Nephron progenitor cell (in vitro differentiated cells): ENCODE data around the gene LTO1.
"Not testable (repeated sequence)": the region's sequence is repeated elsewhere in the genome, so short reads cannot be mapped to it uniquely, and the experiment has no call there.

Source experiments
- DNase-seq: peaks from one replicate; pipeline ENCODE4 v3.0.0; 2021
- H3K27ac Mint-ChIP-seq: 2 replicates; pipeline ENCODE4 v1.8.0; 2021; ENCODE audit warnings: mild to moderate bottlenecking, moderate library complexity, mixed read lengths
- H3K27me3 Mint-ChIP-seq: 2 replicates; pipeline ENCODE4 v1.8.0; 2021; ENCODE audit warnings: mild to moderate bottlenecking, low read depth, mixed read lengths; ENCODE audit not compliant: poor library complexity
- H3K36me3 Mint-ChIP-seq: 2 replicates; pipeline ENCODE4 v1.8.0; 2021; ENCODE audit warnings: low read depth, mixed read lengths
- H3K4me1 Mint-ChIP-seq: 2 replicates; pipeline ENCODE4 v1.8.0; 2021; ENCODE audit warnings: mixed read lengths
- H3K4me3 Mint-ChIP-seq: 2 replicates; pipeline ENCODE4 v1.8.0; 2021; ENCODE audit warnings: mild to moderate bottlenecking, moderate library complexity, mixed read lengths
- H3K9me3 Mint-ChIP-seq: 2 replicates; pipeline ENCODE4 v1.8.0; 2021; ENCODE audit warnings: mild to moderate bottlenecking, moderate library complexity, mixed read lengths
- TF ChIP-seq, protein P1 (sequence below): fragments of 200-600 bp; sonication (generic); IDR thresholded peaks from 2 replicates; pipeline ENCODE4 v1.5.0; 2021; ENCODE audit warnings: antibody characterized with exemption

The LTO1 gene

DNA sequence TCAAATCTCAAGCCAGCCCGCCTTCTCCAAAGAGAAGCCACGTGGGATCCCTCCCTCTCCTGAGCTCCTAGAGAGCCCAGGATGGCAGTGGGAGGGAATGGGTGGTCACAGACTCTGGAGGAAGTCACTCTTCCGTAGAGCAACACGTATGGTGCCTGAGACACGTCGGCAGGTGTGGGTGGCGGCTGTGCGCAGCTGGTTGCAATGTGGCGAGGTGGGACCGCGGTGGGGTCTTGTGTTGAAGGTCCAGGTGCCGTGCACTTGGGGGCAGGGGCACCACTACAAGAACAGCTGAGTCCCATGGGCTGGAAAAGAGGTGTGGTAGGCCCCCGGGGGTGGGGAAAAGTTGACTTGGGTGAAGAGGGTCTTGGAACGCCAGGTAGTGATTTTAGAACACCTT lies 47.6 kb downstream of the LTO1 start:
- TF ChIP-seq, protein P1, sequence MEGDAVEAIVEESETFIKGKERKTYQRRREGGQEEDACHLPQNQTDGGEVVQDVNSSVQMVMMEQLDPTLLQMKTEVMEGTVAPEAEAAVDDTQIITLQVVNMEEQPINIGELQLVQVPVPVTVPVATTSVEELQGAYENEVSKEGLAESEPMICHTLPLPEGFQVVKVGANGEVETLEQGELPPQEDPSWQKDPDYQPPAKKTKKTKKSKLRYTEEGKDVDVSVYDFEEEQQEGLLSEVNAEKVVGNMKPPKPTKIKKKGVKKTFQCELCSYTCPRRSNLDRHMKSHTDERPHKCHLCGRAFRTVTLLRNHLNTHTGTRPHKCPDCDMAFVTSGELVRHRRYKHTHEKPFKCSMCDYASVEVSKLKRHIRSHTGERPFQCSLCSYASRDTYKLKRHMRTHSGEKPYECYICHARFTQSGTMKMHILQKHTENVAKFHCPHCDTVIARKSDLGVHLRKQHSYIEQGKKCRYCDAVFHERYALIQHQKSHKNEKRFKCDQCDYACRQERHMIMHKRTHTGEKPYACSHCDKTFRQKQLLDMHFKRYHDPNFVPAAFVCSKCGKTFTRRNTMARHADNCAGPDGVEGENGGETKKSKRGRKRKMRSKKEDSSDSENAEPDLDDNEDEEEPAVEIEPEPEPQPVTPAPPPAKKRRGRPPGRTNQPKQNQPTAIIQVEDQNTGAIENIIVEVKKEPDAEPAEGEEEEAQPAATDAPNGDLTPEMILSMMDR: no peak
- Mint-ChIP-seq H3K4me3 (no peak overlapping the region), H3K36me3 (peaks cover 12% of the 10 kb centered on the region), H3K27ac (no peak overlapping the region), H3K27me3 (peaks cover 7% of the 10 kb centered on the region), H3K9me3 (peaks cover 28% of the 10 kb centered on the region), H3K4me1 (no peaks in the 10 kb centered on the region)
- DNase-seq: no peak

DNA sequence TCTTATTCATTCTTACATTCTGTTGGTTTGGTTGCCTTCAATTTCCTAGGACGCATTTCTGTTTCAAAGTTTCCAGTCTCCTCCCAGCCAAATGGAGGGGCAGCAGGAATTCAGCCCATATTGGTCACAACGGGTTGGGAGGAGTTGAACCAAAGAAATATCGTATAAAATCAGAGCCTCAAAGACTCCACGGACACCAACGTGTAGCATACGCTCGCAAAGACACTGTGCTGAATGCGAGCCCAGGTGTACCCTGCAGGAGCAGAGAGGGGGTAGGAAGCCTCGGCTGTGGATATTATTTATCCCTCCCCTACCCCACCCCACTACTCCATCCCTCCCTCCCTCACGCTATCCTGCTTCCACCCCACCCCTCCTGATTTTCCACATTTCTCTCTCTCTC lies 49.7 kb downstream of the LTO1 start:
- peaks cover 12% of the 10 kb centered on the region for H3K36me3 Mint-ChIP-seq
- no peak overlapping the region for H3K4me3 Mint-ChIP-seq
- H3K4me1 Mint-ChIP-seq: no peaks in the 10 kb centered on the region
- H3K27ac Mint-ChIP-seq: no peak overlapping the region
- peaks cover 4% of the 10 kb centered on the region for H3K27me3 Mint-ChIP-seq
- peaks cover 24% of the 10 kb centered on the region for H3K9me3 Mint-ChIP-seq
- TF ChIP-seq, protein P1: no peak
- DNase-seq: no peak

DNA sequence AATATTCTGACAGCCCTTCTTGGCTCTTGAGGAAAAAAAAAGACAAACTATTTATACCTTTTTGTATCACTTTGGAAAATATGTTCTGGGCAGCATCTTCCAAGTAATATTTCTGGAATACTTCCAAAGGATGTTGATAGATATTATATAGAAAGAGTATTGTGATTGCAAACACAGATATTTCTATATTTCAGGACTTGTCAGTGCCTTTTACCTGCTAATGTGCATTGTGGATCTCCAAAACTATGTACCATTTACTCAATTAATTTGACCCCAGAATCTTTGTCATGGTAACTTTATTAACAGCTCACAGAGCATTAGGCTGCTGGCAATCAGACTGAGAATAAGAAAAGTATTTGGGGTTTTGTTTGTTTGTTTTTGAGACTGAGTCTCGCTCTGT lies 50.9 kb downstream of the LTO1 start:
- Mint-ChIP-seq H3K36me3 (peaks cover 5% of the 10 kb centered on the region), H3K4me3 (no peak overlapping the region), H3K27me3 (peaks cover 3% of the 10 kb centered on the region), H3K9me3 (peaks cover 13% of the 10 kb centered on the region), H3K27ac (no peak overlapping the region), H3K4me1 (no peaks in the 10 kb centered on the region)
- TF ChIP-seq, protein P1: no peak
- no peak for DNase-seq

DNA sequence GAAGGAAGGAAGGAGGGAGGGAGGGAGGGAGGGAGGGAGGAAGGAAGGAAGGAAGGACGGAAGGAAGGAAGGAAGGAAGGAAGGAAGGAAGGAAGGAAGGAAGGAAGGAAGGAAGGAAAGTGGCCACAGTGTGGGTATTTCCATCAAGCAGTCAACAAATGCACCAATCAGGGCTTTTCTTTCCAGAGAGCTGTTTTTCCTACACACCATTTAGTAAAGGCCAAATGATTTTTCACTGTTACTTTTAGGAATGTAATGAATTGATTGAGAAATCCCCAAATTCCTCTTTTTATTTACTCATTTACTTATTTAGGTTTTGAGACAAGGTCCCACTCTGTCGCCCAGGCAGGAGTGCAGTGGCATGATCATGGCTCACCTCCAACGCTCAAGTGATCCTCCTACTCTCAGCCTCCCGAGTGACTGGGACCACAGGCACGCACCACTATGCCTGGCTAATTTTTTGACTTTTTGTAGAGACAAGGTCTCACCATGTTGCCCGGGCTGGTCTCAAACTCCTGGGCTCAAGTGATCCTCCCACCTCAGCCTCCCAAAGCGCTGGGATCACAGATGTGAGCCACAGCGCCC lies 53.0 kb downstream of the LTO1 start:
- not testable (repeated sequence) for H3K9me3 Mint-ChIP-seq, H3K36me3 Mint-ChIP-seq, H3K4me1 Mint-ChIP-seq

DNA sequence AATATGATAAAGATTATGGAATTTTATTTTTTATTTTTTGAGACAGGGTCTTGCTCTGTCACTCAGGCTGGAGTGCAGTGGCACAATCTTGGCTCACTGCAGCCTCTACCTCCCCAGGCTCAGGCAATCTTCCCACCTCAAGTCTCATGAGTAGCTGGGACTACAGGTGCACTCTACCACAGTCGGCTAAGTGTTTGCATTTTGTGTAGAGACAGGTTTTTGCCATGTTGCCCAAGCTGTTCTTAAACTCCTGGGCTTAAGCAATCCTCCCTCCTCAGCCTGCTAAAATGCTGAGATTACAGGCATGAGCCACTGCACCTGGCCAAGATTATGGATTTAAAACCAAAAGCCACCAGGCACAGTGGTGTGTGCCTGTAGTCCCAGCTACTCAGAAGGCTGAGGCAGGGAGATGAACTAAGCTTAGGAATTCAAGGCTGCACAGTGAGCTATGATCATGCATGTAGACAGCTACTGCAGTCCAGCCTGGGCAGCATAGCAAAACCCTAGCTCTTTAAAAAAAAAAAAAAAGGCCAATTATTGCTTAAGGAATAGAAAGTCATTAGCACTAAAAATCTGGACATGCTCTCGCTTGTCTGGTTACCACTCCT lies 54.4 kb downstream of the LTO1 start:
- DNase-seq: no peak
- no peaks in the 10 kb centered on the region for H3K4me1 Mint-ChIP-seq
- H3K27ac Mint-ChIP-seq: no peak overlapping the region
- H3K27me3 Mint-ChIP-seq: peaks cover 6% of the 10 kb centered on the region
- H3K36me3 Mint-ChIP-seq: no peaks in the 10 kb centered on the region
- TF ChIP-seq, protein P1: no peak
- no peaks in the 10 kb centered on the region for H3K9me3 Mint-ChIP-seq
- no peak overlapping the region for H3K4me3 Mint-ChIP-seq

More for the DNA sequence above, 53.0 kb downstream of the LTO1 start:
- DNase-seq, H3K4me3 Mint-ChIP-seq, H3K27me3 Mint-ChIP-seq, H3K27ac Mint-ChIP-seq: not testable (repeated sequence)

DNA sequence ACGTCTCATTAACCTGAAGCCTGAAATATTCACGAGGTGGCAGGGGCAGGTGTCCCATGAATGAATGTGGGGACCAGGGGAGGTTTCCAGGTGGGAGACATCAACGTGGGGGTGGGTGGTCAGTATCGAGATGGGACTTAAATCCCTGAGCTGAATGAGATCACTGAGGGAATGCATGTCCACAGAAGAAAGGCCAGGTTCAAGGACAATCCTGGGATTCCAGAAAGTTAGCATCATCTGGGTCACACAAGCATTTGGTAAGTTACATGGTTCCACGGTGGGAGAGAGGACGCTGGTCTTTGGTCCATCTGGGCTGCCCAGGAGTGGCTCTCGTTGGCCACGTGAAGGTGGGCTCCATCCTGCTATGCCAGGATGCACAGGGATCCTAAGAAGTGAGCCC lies 56.9 kb downstream of the LTO1 start:
- Mint-ChIP-seq H3K4me3 (no peak overlapping the region), H3K27ac (no peak overlapping the region), H3K27me3 (peaks cover 6% of the 10 kb centered on the region), H3K4me1 (peaks cover 16% of the 10 kb centered on the region), H3K9me3 (no peaks in the 10 kb centered on the region), H3K36me3 (no peaks in the 10 kb centered on the region)
- DNase-seq: no peak
- TF ChIP-seq, protein P1: no peak
